Loucy (cell line): Measurements from ENCODE around the gene UBN1.

ENCODE experiments used
- H2AFZ ChIP-seq: fragments of 200-600 bp; sonication (generic); 2 replicates; pipeline ENCODE4 v1.6.0; 2016; ENCODE audit warnings: antibody characterized with exemption, mild to moderate bottlenecking, low read length, moderate library complexity
- H3F3A ChIP-seq: fragments of 200-600 bp; 2 replicates; pipeline ENCODE4 v1.6.0; 2016; ENCODE audit warnings: antibody characterized with exemption, low read depth, mild to moderate bottlenecking
- H3K27me3 ChIP-seq: fragments of 200-600 bp; sonication (generic); 2 replicates; pipeline ENCODE4 v1.6.1; 2014; ENCODE audit warnings: low read length, mild to moderate bottlenecking; ENCODE audit not compliant: insufficient read depth, poor library complexity, severe bottlenecking
- H3K36me3 ChIP-seq: fragments of 200-600 bp; sonication (generic); 2 replicates; pipeline ENCODE4 v1.6.1; 2016; ENCODE audit warnings: low read length; ENCODE audit not compliant: insufficient read depth
- H3K4me1 ChIP-seq: fragments of 200-600 bp; sonication (generic); 2 replicates; pipeline ENCODE4 v1.5.1; 2014; ENCODE audit warnings: low read length, mild to moderate bottlenecking; ENCODE audit not compliant: insufficient read depth, poor library complexity, severe bottlenecking
- H3K4me2 ChIP-seq: fragments of 200-600 bp; sonication (generic); 2 replicates; pipeline ENCODE4 v1.6.0; 2014; ENCODE audit warnings: antibody characterized with exemption, low read length, low read depth, mild to moderate bottlenecking; ENCODE audit not compliant: poor library complexity, severe bottlenecking
- H3K4me3 ChIP-seq: fragments of 200-600 bp; sonication (generic); 2 replicates; pipeline ENCODE4 v1.5.1; 2014; ENCODE audit warnings: low read length, mild to moderate bottlenecking, mixed read lengths; ENCODE audit not compliant: poor library complexity, severe bottlenecking
- H3K79me2 ChIP-seq: fragments of 200-600 bp; sonication (generic); 2 replicates; pipeline ENCODE4 v1.6.1; 2014; ENCODE audit warnings: low read length; ENCODE audit not compliant: insufficient read depth
- H3K9ac ChIP-seq: fragments of 200-600 bp; sonication (generic); 2 replicates; pipeline ENCODE4 v1.6.0; 2014; ENCODE audit warnings: mild to moderate bottlenecking, low read depth, low read length, moderate library complexity; ENCODE audit not compliant: poor library complexity, severe bottlenecking
- H3K9me2 ChIP-seq: fragments of 200-600 bp; sonication (generic); replicated peaks from 2 replicates; pipeline ENCODE4 v1.6.1; 2016; ENCODE audit warnings: low read depth, low read length, mixed read lengths
- H3K9me3 ChIP-seq: fragments of 200-600 bp; sonication (generic); 2 replicates; pipeline ENCODE4 v1.6.1; 2014; ENCODE audit warnings: mild to moderate bottlenecking, antibody characterized with exemption, low read length, low read depth; ENCODE audit not compliant: insufficient read depth
- H4K20me1 ChIP-seq: fragments of 200-600 bp; sonication (generic); 2 replicates; pipeline ENCODE4 v1.6.0; 2014; ENCODE audit warnings: antibody characterized with exemption, low read length, mild to moderate bottlenecking; ENCODE audit not compliant: insufficient read depth, poor library complexity, severe bottlenecking
- CTCF ChIP-seq: fragments of 200-600 bp; sonication (generic); conservative IDR thresholded peaks from 2 replicates; pipeline ENCODE4 v1.5.1; 2014; ENCODE audit warnings: mild to moderate bottlenecking, antibody characterized with exemption, low read length
- EZH2phosphoT487 ChIP-seq: fragments of 200-600 bp; IDR thresholded peaks from 2 replicates; pipeline ENCODE4 v1.6.1; 2018; ENCODE audit warnings: antibody characterized with exemption, mild to moderate bottlenecking, moderate library complexity, borderline replicate concordance

UBN1 gene

DNA sequence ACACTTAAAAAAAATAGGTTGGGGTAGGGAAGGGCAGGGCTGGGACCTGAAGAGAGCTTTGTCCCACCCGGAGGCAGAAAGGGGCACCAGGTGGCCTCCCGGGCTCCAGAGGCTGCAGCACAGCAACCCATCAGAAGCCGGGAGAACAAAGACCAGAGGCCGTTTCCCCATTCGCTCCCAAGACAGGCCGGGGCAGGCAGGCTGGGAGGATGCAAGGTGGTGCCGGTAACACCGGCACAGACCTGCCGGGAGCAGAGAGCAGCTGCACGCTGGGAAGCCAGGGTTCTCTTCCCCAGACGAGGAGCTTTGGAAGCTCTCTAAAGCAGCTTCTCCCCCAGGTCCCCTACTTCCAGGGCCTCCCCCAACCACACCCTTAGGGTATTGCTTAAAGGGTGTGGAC, 84.1 kb downstream of the UBN1 start:
- no peak overlapping the region for H3K4me3 ChIP-seq
- no peaks in the 10 kb centered on the region for H3K27me3 ChIP-seq
- no peak overlapping the region for H3K4me2 ChIP-seq

More for the DNA sequence above, 84.1 kb downstream of the UBN1 start:
- Histone ChIP-seq H3K4me1 (no peaks in the 10 kb centered on the region), H3K9me3 (no peaks in the 10 kb centered on the region; the same call in 1 of the 2 replicates), H3F3A (no peaks in the 10 kb centered on the region), H3K9me2 (no peaks in the 10 kb centered on the region), H2AFZ (no peak overlapping the region), H3K9ac (no peak overlapping the region), H4K20me1 (no peaks in the 10 kb centered on the region), H3K36me3 (no peaks in the 10 kb centered on the region), H3K79me2 (no peaks in the 10 kb centered on the region)
- TF ChIP-seq CTCF (no peak), EZH2phosphoT487 (no peak)
